MCF 10A (cell line): ENCODE data around the gene GUCY2C. TPM values are rescaled to one million over a fixed set of nuclear protein-coding genes. Genes with fewer than 3 reads are reported as not detected.

Experiments used
- BruUV-seq: library from RNA; stranded (reverse); fragments of 400-500 nt; replicated peaks from 2 replicates; lab custom pipeline; 2021; lab: Mats Ljungman, UMichigan
- CTCF ChIA-PET: fragments of 300-600 bp; sonication (Branson Sonifier 250); formaldehyde crosslinking; extraction: SDS; loops from one replicate; lab custom pipeline; 2021; ENCODE audit warnings: antibody characterized with exemption, inconsistent platforms; lab: Yijun Ruan, JAX
- POLR2A ChIA-PET: fragments of 300-600, 350-650 bp; sonication (Branson Sonifier 250); formaldehyde crosslinking; extraction: SDS; loops from one replicate; lab custom pipeline; 2020; ENCODE audit warnings: antibody characterized with exemption, inconsistent platforms; lab: Yijun Ruan, JAX
- DNase-seq: peaks from one replicate; pipeline ENCODE4 v3.0.0-alpha.2; 2018; ENCODE audit not compliant: unreplicated experiment
- H3K27ac Mint-ChIP-seq: one replicate; pipeline ENCODE4 v1.8.0; 2022; ENCODE audit warnings: mild to moderate bottlenecking, low read depth, mixed read lengths; ENCODE audit not compliant: unreplicated experiment
- H3K27me3 Mint-ChIP-seq: one replicate; pipeline ENCODE4 v1.8.0; 2022; ENCODE audit warnings: mixed read lengths; ENCODE audit not compliant: insufficient read depth, unreplicated experiment
- H3K36me3 Mint-ChIP-seq: one replicate; pipeline ENCODE4 v1.8.0; 2022; ENCODE audit warnings: mild to moderate bottlenecking, moderate library complexity, mixed read lengths; ENCODE audit not compliant: insufficient read depth, unreplicated experiment
- H3K4me1 Mint-ChIP-seq: one replicate; pipeline ENCODE4 v1.8.0; 2022; ENCODE audit warnings: mixed read lengths; ENCODE audit not compliant: insufficient read depth, unreplicated experiment
- H3K4me3 Mint-ChIP-seq: one replicate; pipeline ENCODE4 v1.8.0; 2022; ENCODE audit warnings: mild to moderate bottlenecking, moderate library complexity, mixed read lengths; ENCODE audit not compliant: unreplicated experiment
- H3K9me3 Mint-ChIP-seq: one replicate; pipeline ENCODE4 v1.8.0; 2022; ENCODE audit warnings: mixed read lengths; ENCODE audit not compliant: unreplicated experiment
- intact Hi-C: fragments of 100-400 bp; cut with micrococcal nuclease; formaldehyde crosslinking; loops from 2 replicates; pipeline ENCODE4 v1.14.1; 2022
- total RNA-seq: library from RNA; stranded (reverse); gene quantifications from 2 replicates; pipeline ENCODE4 v1.2.3, GENCODE V29; 2022
- TF ChIP-seq, protein P1 (sequence below): fragments of 200-600 bp; IDR thresholded peaks from one replicate; pipeline ENCODE4 v1.8.0; 2022; ENCODE audit warnings: antibody characterized with exemption, mild to moderate bottlenecking; ENCODE audit not compliant: unreplicated experiment

Gene GUCY2C
- total RNA-seq, 1 experiment from 2014 or later, result not detected

DNA sequence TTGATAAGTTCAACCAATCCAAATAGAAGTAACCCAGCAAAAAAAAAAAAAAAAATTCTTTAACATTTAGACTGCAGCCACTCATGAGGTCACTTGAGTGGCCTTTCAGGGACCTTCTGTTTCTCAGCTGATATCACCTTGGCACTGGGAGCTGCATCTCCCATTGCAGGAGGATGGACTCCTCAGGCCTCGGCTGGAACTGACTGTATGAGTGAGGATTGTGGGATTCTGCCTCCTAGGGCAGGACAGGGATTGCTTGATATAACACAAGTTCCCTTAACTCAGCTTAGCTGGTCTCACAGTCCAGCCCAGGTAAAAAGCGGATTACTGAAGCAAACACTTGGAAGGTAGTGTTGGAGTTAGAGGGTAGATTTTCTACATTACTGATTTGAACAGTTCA lies 3.5 kb upstream of the GUCY2C start:
- H3K27ac Mint-ChIP-seq, result no peak overlapping the region
- BruUV-seq, result no TSS peak
- no peak overlapping the region for H3K4me3 Mint-ChIP-seq
- no peak for DNase-seq
- CTCF ChIA-PET, result interaction anchor here (0.7 to 1.2 kb wide), 2 partner anchors 23 to 33 kb away, joined by 3 to 4 read pairs; no protein-coding TSS in a partner anchor
- peaks cover 3% of the 10 kb centered on the region for H3K9me3 Mint-ChIP-seq
- TF ChIP-seq, protein P1, sequence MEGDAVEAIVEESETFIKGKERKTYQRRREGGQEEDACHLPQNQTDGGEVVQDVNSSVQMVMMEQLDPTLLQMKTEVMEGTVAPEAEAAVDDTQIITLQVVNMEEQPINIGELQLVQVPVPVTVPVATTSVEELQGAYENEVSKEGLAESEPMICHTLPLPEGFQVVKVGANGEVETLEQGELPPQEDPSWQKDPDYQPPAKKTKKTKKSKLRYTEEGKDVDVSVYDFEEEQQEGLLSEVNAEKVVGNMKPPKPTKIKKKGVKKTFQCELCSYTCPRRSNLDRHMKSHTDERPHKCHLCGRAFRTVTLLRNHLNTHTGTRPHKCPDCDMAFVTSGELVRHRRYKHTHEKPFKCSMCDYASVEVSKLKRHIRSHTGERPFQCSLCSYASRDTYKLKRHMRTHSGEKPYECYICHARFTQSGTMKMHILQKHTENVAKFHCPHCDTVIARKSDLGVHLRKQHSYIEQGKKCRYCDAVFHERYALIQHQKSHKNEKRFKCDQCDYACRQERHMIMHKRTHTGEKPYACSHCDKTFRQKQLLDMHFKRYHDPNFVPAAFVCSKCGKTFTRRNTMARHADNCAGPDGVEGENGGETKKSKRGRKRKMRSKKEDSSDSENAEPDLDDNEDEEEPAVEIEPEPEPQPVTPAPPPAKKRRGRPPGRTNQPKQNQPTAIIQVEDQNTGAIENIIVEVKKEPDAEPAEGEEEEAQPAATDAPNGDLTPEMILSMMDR, result no peak
- no peaks in the 10 kb centered on the region for H3K27me3 Mint-ChIP-seq
- H3K36me3 Mint-ChIP-seq, result no peaks in the 10 kb centered on the region
- POLR2A ChIA-PET, result no interaction called here
- H3K4me1 Mint-ChIP-seq, result no peaks in the 10 kb centered on the region
- intact Hi-C loops, result no loop called here

DNA sequence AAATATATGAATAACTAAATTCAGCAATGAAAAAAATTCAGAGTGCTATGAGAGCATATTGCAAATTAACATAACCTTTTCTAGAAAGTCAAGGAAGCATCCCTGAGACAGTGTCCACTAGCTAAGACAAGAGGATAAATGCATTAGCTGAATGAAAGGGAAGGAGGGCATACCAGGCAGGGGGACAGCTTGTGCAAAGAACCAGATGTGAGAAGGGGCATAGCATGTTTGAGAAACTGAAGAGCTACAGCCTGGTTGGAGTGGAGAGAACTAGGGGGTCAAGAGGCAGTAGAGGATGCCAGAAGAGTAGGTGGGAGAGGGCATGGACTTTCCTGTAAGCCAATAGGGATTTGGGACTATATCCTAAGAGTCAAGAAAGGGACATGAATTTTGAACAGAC lies 2.2 kb upstream of the GUCY2C start:
- TF ChIP-seq, protein P1, result no peak
- Mint-ChIP-seq H3K4me3 (no peak overlapping the region), H3K27me3 (no peaks in the 10 kb centered on the region), H3K36me3 (no peaks in the 10 kb centered on the region), H3K27ac (no peak overlapping the region), H3K4me1 (no peaks in the 10 kb centered on the region), H3K9me3 (no peaks in the 10 kb centered on the region)
- CTCF ChIA-PET, result interaction anchor here (0.7 kb wide), 1 partner anchor 18 kb away, joined by 3 read pairs; no protein-coding TSS in a partner anchor
- no TSS peak for BruUV-seq
- POLR2A ChIA-PET, result no interaction called here
- DNase-seq, result no peak
- intact Hi-C loops, result no loop called here

DNA sequence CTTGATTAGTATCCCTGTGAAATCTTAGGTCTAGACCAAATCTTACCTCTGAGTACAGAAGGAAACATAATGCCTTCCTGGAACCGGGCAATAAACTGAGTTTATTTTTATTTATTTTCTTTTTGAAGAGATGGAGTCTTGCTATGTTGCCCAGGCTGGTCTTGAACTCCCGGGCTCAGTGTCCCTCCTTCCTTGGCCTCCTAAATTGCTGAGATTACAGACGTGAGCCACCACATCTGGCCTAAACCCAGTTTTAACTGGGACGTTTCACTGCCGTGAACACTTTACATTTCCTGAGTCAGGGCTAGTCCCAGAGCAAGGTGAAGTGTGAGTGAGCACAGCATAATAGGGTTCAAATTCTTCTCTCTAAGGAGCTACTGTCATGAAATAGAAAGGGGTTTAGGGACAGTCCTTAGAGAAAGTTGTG lies 671 bp downstream of the GUCY2C start:
- DNase-seq, result no peak
- TF ChIP-seq, protein P1, result no peak
- Mint-ChIP-seq H3K4me1 (no peaks in the 10 kb centered on the region), H3K36me3 (no peaks in the 10 kb centered on the region), H3K9me3 (no peaks in the 10 kb centered on the region), H3K27me3 (no peaks in the 10 kb centered on the region), H3K27ac (no peak overlapping the region), H3K4me3 (no peak overlapping the region)
- CTCF ChIA-PET, result no interaction called here
- BruUV-seq, result no TSS peak
- POLR2A ChIA-PET, result no interaction called here
- intact Hi-C loops, result no loop called here

- no peaks in the 10 kb centered on the region for H3K27me3 Mint-ChIP-seq
- no peaks in the 10 kb centered on the region for H3K4me1 Mint-ChIP-seq
- H3K4me3 Mint-ChIP-seq, result no peak overlapping the region
- no peaks in the 10 kb centered on the region for H3K36me3 Mint-ChIP-seq
- BruUV-seq, result no TSS peak
- intact Hi-C loops, result no loop called here
- TF ChIP-seq, protein P1, result no peak
- no peak for DNase-seq
- H3K9me3 Mint-ChIP-seq, result no peaks in the 10 kb centered on the region
- ChIA-PET CTCF (no interaction called here), POLR2A (no interaction called here)
- no peak overlapping the region for H3K27ac Mint-ChIP-seq
Measured at GRCh38 chr12:14694970-14695369, 1.4 kb downstream of the GUCY2C start.
